C4-2B (cell line): ENCODE measurements around the gene DCXR.

Source experiments
- H3K27ac ChIP-seq: fragments of 450-650 bp; 2 replicates; pipeline ENCODE4 v1.5.1; 2017
- ZFX ChIP-seq: fragments of 450-650 bp; IDR thresholded peaks from 2 replicates; pipeline ENCODE4 v1.6.1; 2017
- TF ChIP-seq, protein P1 (sequence below): fragments of 450-650 bp; conservative IDR thresholded peaks from 2 replicates; pipeline ENCODE4 v1.5.1; 2017; ENCODE audit warnings: mild to moderate bottlenecking

DCXR gene

DNA sequence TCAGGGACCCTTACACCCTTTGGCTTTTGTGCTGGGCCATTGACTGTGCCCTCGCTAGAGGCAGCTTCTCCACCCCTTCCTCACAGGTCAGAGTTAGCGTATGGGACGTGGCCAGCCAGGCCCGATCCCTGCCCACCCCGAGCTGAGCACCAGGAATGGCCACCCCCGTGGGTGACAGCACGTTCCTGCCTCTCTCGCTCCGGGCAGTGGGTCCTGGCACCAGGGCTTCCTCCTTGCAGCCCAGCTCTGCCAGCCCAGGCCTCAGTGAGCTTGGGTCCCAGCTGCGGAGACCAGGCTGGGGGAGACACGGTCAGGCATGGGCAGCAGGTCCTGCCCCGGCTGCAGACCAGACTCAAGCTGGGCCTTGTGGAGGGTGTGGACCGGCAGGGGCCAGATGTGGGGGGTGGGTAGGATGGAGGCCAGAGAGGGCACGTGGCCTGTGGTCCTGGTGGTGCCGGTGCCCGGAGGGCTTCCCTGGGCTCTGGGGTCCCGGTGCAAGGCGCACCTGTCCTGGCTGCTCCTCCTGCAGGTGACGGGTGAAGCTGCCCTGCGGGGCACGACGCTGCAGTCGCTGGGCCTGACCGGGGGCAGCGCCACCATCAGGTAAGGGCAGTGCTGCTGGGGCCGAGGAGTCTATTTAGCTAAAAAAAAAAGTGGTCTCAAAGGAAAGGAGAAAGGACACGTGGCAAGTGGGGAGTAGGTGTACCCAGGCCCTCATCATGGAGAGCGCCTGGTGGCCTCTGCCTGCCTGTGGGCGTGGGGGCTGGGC lies 41.9 kb downstream of the DCXR start:
- no peak overlapping the region for H3K27ac ChIP-seq
- TF ChIP-seq, protein P1, sequence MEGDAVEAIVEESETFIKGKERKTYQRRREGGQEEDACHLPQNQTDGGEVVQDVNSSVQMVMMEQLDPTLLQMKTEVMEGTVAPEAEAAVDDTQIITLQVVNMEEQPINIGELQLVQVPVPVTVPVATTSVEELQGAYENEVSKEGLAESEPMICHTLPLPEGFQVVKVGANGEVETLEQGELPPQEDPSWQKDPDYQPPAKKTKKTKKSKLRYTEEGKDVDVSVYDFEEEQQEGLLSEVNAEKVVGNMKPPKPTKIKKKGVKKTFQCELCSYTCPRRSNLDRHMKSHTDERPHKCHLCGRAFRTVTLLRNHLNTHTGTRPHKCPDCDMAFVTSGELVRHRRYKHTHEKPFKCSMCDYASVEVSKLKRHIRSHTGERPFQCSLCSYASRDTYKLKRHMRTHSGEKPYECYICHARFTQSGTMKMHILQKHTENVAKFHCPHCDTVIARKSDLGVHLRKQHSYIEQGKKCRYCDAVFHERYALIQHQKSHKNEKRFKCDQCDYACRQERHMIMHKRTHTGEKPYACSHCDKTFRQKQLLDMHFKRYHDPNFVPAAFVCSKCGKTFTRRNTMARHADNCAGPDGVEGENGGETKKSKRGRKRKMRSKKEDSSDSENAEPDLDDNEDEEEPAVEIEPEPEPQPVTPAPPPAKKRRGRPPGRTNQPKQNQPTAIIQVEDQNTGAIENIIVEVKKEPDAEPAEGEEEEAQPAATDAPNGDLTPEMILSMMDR: no peak
- TF ChIP-seq ZFX: no peak

DNA sequence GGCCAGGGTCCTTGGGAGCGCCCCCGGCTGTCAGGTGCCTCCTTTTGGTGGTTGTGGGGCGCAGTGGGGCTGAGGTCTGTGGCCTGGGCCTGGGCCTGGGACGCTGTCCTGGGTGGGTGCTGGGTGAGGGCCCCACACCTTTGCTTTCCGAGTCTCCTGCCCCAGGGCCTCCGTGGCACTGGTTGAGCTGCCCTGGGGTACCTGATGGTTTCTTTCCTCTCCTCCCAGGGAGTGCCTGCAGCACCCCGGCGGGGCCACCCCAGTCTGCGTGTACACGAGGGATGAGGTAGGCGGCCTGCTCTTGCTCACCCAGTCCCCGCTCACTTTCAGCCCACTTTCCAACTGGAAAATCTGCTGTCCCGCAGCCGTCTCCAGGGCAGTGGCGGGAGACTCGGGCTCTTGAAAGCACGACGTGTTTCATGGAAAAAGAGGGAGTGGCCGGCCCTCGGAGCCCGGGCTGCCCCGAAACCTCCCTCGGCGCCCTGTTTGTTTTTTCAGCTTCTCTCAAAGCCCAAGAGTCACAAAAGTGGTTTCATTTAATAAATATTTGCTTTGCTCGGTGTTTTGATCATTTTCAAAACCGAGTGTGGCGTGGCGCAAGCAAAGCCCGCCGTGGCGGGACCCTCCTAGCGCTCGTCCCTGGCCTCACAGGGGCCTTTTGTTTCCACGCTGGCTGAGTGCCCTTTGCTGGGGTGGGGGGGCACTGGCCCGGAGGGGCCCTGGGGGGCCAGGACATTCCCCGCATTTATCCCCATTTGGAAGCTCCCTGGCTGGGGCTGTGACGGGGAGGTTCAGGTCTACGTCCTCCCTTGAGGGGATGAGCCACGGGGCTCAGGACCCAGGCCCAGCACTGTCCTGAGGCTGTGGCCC lies 42.7 kb downstream of the DCXR start:
- H3K27ac ChIP-seq: no peak overlapping the region
- no peak for TF ChIP-seq ZFX

DNA sequence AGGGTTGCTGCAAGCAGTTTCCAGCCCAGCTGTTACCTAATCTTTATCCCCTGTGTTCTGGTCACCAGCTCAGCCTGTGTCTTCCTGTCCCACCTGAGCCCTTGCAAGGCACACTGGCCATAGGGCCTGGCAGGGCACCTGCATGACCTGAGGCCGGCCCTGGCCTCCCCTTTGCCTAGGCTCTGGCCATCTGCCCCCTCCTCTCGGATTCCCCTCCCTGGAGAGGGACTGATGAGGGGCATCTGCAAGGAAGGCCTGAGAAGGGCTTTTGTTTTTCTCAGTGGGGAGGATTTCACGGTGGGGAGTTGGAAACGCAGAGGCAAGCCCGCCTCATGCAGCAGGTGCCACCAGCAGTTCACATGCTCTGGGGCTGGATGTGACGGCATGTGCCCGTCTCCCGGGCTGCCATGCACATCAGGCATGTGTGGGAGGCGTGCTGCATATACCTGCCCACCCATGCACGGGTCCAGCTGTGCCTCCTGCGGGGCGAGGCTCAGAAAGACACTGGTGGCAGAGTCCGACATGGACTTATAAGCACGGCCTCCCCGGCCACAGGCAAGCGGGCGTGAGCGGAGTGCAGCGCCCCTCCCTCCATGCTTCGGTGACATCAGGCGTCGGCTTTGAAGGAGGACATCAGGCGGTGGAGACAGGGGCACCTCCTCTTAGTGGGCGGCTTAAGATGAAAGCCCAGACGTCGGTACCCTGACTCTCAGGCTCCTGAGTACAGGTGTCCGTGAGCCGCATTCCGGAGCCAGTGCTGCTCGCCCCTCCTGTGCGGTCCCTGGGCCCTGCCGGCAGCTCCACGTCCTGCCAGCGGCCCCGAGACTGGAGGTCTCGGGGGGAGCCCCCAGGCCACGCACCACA lies 43.5 kb downstream of the DCXR start:
- H3K27ac ChIP-seq: no peak overlapping the region
- TF ChIP-seq, protein P1: no peak
- TF ChIP-seq ZFX: no peak

DNA sequence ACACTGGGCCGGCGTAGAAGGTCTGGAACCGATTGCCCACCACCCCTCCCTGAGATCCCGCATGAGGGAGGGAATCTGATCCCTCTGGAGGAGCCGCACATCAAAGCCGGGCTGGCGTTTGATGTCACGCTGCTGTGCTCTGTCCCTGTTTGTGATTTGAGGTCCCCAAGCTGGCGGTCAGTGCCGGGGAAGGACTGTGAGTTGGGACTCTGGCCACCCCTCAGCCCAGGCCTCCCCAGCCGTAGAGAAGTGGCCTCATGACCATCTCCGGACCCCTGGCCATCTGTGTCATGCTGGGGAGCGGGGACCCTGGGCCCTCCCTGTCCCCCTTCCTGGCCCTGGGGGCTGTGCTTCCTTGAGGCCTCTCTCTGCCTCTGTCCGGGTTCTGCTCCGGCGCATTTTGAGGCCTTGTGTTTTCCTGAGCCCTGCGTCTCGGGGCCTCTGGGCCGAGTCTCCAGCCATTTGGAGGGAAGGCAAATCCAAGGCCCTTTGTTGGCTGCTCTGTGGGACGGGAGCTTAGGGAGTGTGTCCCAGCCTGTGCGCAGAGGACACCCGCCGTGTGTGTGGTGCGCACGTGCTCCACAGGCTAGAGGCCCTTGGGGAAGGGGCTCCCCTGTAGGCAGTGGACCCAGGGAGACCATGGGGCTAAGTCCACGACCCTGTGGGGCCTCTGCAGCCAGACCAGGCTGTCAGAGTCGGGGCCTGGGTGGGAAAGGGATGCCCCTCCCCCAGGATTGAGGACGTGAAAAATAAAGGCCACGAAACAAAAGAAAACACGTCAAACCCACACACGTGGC lies 45.0 kb downstream of the DCXR start:
- H3K27ac ChIP-seq: peak overlapping the region; percentile 76
- TF ChIP-seq, protein P1: no peak
- TF ChIP-seq ZFX: no peak

DNA sequence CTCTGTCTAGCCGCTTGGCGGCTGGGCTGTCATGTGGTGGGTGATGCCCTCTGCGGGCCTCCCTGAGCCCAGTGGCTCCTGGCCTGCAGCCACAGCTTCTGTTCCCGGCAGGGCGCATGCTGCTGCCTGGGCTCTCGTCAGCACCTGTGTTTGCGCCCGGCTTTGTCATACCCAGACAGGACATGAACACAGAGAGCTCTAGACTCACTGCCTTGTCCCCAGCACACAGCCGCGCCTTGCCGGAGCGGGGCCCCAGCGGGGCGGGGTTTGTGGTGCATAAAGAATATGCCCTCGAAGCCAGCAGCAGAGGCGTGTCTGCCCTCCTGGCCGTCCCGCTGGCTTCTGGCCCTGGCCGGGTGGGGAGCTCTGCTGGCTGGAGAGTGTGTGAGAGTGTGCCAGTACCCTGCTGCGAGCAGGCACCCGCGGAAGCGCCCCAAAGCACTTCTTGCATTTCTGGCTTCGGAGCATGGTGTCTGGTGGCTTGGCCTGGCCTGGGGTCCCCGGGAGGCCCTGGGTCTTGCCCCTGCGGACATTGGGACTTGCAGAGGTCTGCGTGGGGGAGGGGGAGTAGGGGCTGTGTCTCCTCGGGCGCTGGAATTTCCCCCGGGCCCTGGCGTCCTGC lies 45.7 kb downstream of the DCXR start:
- H3K27ac ChIP-seq: peak overlapping the region; percentile 76
- TF ChIP-seq, protein P1: no peak
- no peak for TF ChIP-seq ZFX

DNA sequence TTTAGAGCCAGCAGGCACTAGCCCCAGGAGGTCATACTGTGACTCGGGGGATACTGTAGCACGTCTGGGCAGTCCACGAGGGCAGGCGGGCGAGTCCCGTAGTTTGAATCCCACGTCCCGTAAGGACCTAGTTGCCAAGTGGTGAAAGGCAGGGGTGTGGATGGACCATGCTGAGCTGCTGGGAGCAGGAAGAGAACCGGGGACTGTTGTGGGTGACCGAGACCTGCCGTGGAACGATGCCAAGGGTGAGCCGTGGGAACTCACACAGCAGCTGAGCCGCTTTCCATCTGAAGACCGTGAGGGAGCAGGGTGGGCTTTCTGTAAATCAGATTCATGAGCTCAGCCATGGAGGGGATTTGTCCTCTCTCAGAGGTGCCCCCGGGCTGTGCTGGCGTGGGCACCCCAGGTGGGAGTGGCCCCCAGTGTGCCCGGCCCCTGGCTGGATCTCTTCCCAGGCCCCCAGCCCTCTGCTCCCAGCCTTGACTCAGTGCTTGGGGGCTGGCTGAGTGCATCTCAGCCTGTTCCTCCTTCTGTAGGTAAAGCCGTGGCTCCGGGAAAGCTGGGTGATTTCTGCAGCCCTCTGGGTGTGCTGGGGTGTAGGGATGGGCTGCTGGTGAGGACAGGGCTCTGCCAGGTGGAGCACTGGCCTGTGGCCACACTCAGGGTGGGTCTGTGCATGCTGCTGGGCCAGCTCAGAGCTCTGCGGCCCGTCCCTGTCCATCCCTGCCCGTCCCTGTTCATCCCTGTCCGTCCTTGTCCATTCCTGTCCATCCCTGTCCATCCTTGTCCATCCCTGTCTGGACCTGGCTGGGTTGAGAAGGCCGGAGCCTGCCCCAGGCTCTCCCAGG lies 46.4 kb downstream of the DCXR start:
- peak overlapping the region; percentile 76 for H3K27ac ChIP-seq

More for the DNA sequence above, 46.4 kb downstream of the DCXR start:
- no peak for TF ChIP-seq ZFX
- TF ChIP-seq, protein P1: no peak
